GM18868 (cell line): ENCODE results near the gene BAG1.

Source experiments
- ATAC-seq: cut with Tn5 transposase; IDR thresholded peaks from one replicate; pipeline ENCODE4 v1.9.1; 2021; ENCODE audit warnings: mild to moderate bottlenecking, moderate library complexity; ENCODE audit not compliant: unreplicated experiment

The BAG1 gene

GRCh38 chr9:33245341-33245740 is 19.2 kb downstream of the BAG1 start:
- no peak for ATAC-seq

- ATAC-seq = no peak
Observed at GRCh38 chr9:33244137-33244784, 20.2 kb downstream of the BAG1 start.

GRCh38 chr9:33242609-33243134 is 21.8 kb downstream of the BAG1 start:
- no peak for ATAC-seq

GRCh38 chr9:33241298-33241697 is 23.2 kb downstream of the BAG1 start:
- no peak for ATAC-seq

GRCh38 chr9:33239921-33240320 is 24.6 kb downstream of the BAG1 start, which contains the start of gene SPINK4:
Gene SPINK4 (plus strand): TSS chr9:33240167. CDS start chr9:33240209, 42 bp downstream.
- ATAC-seq = no peak

GRCh38 chr9:33236571-33236970 is 27.9 kb downstream of the BAG1 start:
- no peak for ATAC-seq

GRCh38 chr9:33234511-33235467 is 29.7 kb downstream of the BAG1 start:
- ATAC-seq = peak; percentile 66

GRCh38 chr9:33233626-33234342 is 30.7 kb downstream of the BAG1 start:
- no peak for ATAC-seq

- no peak for ATAC-seq
Observed at GRCh38 chr9:33232815-33233214, 31.7 kb downstream of the BAG1 start.

- no peak for ATAC-seq
Observed at GRCh38 chr9:33231623-33231942, 32.9 kb downstream of the BAG1 start.

- no peak for ATAC-seq
Observed at GRCh38 chr9:33230756-33231622, 33.5 kb downstream of the BAG1 start.

GRCh38 chr9:33229359-33230114 is 35.0 kb downstream of the BAG1 start:
- no peak for ATAC-seq

GRCh38 chr9:33228606-33229005 is 35.9 kb downstream of the BAG1 start:
- ATAC-seq = no peak

- ATAC-seq = no peak
Observed at GRCh38 chr9:33227741-33228140, 36.8 kb downstream of the BAG1 start.

- peak; percentile 76 for ATAC-seq
Observed at GRCh38 chr9:33227008-33227398, 37.5 kb downstream of the BAG1 start.

GRCh38 chr9:33225319-33226147 is 39.0 kb downstream of the BAG1 start:
- peak; percentile 30 for ATAC-seq

GRCh38 chr9:33223696-33224095 is 40.8 kb downstream of the BAG1 start:
- ATAC-seq = no peak

- no peak for ATAC-seq
Observed at GRCh38 chr9:33222031-33222430, 42.5 kb downstream of the BAG1 start.

GRCh38 chr9:33221568-33221884 is 43.0 kb downstream of the BAG1 start:
- no peak for ATAC-seq
